Measurements from ENCODE around the gene CEP57.
"Not testable (repeated sequence)": the region's sequence is repeated elsewhere in the genome, so short reads cannot be mapped to it uniquely, and the experiment has no call there.

The CEP57 gene

GRCh38 chr11:95802806-95803205, 12.5 kb downstream of the CEP57 start:
- no peak for TF ChIP-seq CTCF (conservative IDR thresholded peaks at IDR 0.05; ENCODE audit: low read depth)
- ChIA-PET CTCF (no interaction called here), POLR2A (ENCODE audit: low non-redundant PET) (no interaction called here)
- no peak overlapping the region for H3K27ac ChIP-seq
- no peak for DNase-seq (ENCODE audit: low spot score)

GRCh38 chr11:95803973-95804372, 13.7 kb downstream of the CEP57 start:
- H3K27ac ChIP-seq = no peak overlapping the region
- no peak for TF ChIP-seq CTCF (conservative IDR thresholded peaks at IDR 0.05; ENCODE audit: low read depth)
- ChIA-PET CTCF (no interaction called here), POLR2A (ENCODE audit: low non-redundant PET) (no interaction called here)
- no peak for DNase-seq (ENCODE audit: low spot score)

- CTCF ChIA-PET = no interaction called here
- TF ChIP-seq CTCF (conservative IDR thresholded peaks at IDR 0.05; ENCODE audit: low read depth) = no peak
- no peak overlapping the region for H3K27ac ChIP-seq
- POLR2A ChIA-PET (ENCODE audit: low non-redundant PET) = no interaction called here
- DNase-seq (ENCODE audit: low spot score) = no peak
Observed at GRCh38 chr11:95805869-95806268, 15.6 kb downstream of the CEP57 start.

- H3K27ac ChIP-seq; DNase-seq (ENCODE audit: low spot score); POLR2A ChIA-PET (ENCODE audit: low non-redundant PET): not testable (repeated sequence)
- CTCF ChIA-PET = interaction anchor here (0.6 kb wide), 1 partner anchor 620 kb away, joined by 3 read pairs; no protein-coding TSS in a partner anchor
Observed at GRCh38 chr11:95806464-95806863, 16.2 kb downstream of the CEP57 start.

- CTCF ChIA-PET = interaction anchor here (0.6 kb wide), 2 partner anchors 613 to 879 kb away, joined by 3 to 4 read pairs; no protein-coding TSS in a partner anchor
- DNase-seq (ENCODE audit: low spot score); POLR2A ChIA-PET (ENCODE audit: low non-redundant PET); H3K27ac ChIP-seq: not testable (repeated sequence)
Observed at GRCh38 chr11:95811052-95811451, 20.8 kb downstream of the CEP57 start.

- TF ChIP-seq CTCF (conservative IDR thresholded peaks at IDR 0.05; ENCODE audit: low read depth) = no peak
- CTCF ChIA-PET = no interaction called here
- POLR2A ChIA-PET (ENCODE audit: low non-redundant PET) = no interaction called here
- DNase-seq (ENCODE audit: low spot score) = no peak
- no peak overlapping the region for H3K27ac ChIP-seq
Observed at GRCh38 chr11:95816037-95816436, 25.7 kb downstream of the CEP57 start.

GRCh38 chr11:95821640-95822039, 31.3 kb downstream of the CEP57 start:
- TF ChIP-seq CTCF (conservative IDR thresholded peaks at IDR 0.05; ENCODE audit: low read depth) = no peak
- CTCF ChIA-PET = interaction anchor here (0.6 to 1.1 kb wide), 2 partner anchors 572 to 607 kb away, joined by 3 read pairs; no protein-coding TSS in a partner anchor
- no peak for DNase-seq (ENCODE audit: low spot score)

GRCh38 chr11:95827696-95828095, 37.4 kb downstream of the CEP57 start:
- POLR2A ChIA-PET (ENCODE audit: low non-redundant PET) = no interaction called here
- H3K27ac ChIP-seq = no peak overlapping the region
- no peak for DNase-seq (ENCODE audit: low spot score)
- no peak for TF ChIP-seq CTCF (conservative IDR thresholded peaks at IDR 0.05; ENCODE audit: low read depth)
- CTCF ChIA-PET = no interaction called here

More at GRCh38 chr11:95821640-95822039, 31.3 kb downstream of the CEP57 start:
- POLR2A ChIA-PET (ENCODE audit: low non-redundant PET) = no interaction called here
- H3K27ac ChIP-seq = no peak overlapping the region
